ENCODE data around the gene RHEX.
A peak's percentile ranks its signal among the peaks of the same experiment; 100 is the strongest.
"Not testable (repeated sequence)": the region's sequence is repeated elsewhere in the genome, so short reads cannot be mapped to it uniquely, and the experiment has no call there.

RHEX gene, protein sequence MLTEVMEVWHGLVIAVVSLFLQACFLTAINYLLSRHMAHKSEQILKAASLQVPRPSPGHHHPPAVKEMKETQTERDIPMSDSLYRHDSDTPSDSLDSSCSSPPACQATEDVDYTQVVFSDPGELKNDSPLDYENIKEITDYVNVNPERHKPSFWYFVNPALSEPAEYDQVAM

DNA sequence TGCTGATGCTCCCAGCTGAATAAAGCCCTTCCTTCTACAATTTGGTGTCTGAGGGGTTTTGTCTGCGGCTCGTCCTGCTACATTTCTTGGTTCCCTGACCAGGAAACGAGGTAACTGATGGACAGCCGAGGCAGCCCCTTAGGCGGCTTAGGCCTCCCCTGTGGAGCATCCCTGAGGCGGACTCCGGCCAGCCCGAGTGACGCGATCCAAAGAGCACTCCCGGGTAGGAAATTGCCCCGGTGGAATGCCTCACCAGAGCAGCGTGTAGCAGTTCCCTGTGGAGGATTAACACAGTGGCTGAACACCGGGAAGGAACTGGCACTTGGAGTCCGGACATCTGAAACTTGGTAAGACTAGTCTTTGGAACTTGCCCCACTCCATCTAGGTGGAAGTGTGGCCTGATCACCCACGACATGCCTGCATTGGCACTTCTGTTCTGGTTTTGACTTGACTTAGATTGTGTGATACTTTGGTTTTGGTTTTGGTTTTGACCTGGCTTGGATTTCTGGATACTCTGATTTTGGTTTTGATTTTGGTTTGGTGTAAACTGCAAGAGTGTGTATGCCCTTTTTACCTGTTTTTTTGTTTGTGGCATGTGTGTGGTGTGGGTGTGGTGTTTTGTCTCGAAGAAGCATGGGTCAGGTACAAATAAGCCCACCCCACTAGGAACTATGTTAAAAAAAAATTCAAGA lies at the start of gene RHEX:
TSS of gene RHEX (plus strand) at position 255 of the 692 bp plus-strand sequence. CDS start 44,656 bp downstream, outside the sequence.
- DNase-seq (ENCODE audit: low spot score) = not testable (repeated sequence)

DNA sequence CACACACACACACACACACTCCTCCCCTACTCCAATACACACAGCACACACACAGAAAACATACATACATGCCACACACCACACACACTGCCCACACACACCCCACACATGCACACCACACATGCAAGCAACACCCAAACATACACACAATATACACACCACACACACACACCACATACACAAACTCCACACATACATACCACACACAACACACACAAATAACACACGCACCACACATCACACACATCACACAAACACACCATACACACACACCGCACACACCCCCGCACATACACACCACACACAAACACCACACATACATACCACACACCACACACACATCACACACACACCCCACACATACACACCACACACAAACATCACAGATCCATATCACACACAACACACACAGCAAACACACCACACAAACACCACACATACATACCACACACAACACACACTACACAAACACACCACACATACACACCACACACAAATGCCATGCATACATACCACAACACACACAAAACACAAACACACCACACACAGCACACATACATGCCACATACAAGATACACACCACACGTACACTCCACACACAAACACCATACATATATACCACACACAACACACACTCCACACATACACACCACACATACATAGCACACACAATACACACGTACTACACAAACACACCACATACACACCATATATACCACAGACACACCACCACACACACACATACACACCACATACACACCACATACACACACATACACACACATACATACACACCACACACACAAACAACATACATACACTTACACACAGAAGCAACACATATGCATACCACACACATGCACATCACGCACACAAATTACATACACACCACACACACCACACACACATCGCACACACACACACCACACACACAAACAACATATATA lies 48.8 kb upstream of the RHEX start:
- no peak for DNase-seq (ENCODE audit: low spot score)

DNA sequence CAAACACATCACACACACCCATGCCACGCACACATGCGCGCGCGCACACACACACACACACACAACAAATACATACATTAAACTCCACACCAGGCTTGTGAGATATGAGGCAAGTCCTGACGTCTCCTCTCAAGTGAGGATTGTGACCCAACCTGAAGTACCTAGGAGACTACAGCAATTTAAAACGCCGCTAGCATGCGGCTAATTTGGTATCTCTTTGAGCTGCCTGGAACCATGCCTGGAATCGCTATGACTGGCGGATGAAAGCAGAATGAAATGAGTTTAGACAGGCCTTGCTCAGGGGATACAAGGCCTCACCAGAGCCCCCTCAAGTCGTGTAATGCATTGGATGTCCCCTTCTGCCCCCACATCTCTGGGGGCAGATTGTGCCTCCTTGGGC lies 48.1 kb upstream of the RHEX start:
- DNase-seq (ENCODE audit: low spot score) = no peak

DNA sequence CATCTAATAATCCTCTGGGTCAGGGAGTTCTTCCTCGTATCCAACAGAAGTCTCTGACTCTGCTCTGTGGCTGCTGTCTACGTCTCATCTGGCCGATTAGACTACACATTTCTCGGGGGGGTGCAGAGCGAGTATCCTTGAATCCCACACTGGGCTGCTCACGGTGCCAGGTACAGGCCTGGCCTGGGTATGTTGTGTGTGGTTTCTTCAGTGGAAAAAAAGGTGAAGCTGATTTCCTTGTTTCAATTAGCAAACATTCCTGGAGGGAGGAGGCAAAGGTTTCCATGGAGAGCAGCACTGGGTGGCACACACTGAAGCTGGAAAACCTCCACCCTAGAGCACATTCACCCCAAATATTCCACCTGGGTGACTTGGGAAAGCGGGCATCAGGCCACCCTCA lies 47.7 kb upstream of the RHEX start:
- no peak for DNase-seq (ENCODE audit: low spot score)

DNA sequence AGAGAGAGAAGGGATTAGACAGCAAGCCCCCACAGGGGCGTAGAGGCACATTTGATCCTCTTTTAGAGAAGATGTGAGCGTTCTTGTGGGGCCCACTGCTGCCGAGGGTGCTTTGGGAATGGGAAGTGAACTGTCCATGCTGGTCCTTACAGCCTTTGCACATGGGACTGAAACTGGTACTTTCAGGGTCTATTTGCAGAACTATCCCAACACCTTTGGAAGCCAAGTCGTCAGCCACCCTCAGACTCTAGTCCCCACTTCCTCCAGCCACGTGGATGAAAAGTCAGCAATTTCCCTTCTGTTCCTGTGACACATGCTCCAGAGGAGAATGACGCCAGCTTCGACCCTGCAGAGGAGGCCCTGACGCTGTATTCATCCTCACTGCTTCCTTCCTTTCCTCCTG lies 47.2 kb upstream of the RHEX start:
- no peak for DNase-seq (ENCODE audit: low spot score)

DNA sequence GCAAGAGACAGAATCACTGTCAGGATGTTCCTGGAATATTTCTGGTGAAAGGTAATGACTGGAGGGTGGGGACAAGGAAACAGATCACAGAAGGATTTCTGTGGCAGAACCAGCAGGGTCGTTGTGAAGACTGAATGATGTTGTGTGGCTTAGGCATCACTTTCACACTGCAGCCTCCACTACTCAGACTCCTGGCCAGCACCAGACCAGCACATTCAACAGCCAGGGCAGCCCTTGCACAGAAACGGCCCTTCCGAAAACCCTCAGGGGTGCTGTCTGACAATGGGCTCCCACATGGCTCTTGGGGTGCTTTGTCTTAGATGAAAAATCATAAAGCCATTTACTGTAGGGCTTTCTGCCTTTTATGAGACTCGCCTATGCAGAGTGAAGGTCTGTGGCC lies 46.0 kb upstream of the RHEX start:
- DNase-seq (ENCODE audit: low spot score) = no peak

DNA sequence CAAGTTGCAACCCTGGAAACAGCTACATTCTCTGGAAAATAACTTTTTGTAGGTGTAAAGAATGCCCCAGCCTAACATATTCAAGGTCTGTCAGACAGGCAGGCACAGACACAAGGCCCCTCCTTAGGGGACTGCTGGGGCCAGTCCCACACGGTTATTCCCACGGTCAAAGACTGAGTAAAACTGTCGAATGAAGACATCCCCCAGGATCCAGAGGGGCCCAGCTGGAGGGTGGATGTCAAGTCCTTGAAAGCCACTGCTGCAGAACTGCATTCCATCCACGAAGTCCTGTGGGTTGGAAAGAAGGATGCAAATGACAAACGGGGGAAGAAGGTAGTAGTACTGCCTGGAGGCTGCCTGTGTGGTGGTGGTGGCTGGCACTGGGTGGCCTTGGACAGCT lies 42.9 kb upstream of the RHEX start:
- DNase-seq (ENCODE audit: low spot score) = no peak

DNA sequence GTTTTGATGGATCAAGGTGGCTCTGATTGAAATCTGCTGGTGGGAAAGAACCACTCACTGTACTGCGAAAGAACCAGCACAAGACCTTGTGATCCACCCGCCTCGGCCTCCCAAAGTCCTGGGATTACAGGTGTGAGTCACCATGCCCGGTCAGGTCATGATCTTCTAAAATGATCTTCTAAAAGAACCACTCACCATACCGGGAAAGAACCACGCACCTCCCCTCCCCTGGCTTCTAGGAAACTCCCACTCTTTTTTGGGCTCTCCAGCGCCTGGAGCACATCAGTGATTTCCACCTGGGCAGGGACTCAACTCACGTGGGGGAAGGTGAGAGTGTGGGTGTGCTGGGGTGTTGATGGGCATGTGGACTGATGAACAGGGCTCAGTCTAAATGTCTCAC lies 41.9 kb upstream of the RHEX start:
- DNase-seq (ENCODE audit: low spot score) = no peak

DNA sequence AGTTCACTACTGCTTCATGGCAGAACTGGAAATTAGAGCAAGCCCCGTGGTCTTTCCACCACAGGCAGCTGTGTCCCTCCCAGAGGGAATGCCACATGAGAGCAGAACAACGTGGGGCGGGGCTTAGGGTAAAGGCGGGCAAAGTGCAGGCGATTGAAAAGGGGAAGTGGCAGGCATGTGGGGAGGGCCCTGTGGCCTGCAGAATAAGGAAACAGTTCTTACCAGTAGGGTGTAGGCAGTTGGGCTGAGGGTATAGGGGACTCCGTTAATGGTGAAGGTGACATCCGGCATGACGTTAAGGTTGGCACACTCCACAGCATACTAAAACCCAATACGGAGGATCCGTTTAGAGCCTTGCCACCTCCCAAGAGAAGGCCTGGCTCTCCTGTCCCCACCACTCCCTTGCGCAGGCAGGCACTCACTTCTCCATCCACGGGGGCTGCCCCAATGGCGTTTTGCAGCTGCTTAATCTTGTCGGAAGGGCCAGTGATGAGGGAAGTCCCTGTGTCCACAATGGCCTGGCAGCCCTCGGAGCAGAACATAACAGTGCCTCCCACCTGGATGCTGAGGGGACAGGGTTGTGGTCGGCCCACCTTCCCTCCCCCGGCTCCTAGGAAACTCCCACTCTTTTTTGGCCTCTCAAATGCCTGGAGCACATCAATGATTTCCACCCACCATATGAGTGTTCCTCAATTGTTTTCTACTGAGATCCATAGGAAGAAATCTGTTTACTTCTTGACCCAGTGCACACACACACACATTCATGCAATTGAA lies 40.7 kb upstream of the RHEX start:
- no peak for DNase-seq (ENCODE audit: low spot score)

DNA sequence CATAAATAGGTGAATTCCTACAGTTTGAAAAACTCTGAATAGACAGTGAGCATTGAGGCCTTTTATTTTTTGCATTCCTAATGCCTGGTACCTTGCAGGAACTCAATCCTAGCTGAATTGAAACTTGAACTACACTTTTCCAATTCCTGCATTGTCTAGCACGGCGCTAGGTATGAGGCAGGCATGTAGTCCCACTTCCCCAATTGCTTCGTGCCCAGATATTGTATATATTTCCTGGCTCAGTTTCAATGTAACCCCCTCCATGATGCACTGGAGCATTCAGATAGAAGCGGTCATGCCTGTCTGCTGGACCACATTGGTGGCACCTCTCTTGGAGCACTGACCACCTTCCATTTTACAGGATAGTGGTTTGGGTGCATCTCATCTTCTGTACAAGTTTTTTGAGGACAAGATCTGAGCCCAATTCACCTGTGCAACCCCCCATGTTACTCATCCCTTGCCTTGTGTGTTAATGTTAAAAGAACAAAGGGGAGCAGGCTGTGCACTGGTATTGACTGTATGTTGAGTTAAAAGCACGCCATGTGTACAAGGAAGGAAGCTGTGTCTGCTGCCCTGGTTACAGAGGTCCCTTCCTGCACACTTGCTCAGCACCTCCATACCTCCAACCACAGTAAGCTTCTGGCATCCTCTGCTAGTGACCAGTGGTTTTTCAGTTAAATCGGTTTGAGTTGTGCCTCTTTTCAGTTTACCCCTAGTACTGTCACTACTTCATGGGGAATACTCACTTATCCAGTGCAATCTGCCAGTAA lies 39.8 kb upstream of the RHEX start:
- DNase-seq (ENCODE audit: low spot score) = no peak

DNA sequence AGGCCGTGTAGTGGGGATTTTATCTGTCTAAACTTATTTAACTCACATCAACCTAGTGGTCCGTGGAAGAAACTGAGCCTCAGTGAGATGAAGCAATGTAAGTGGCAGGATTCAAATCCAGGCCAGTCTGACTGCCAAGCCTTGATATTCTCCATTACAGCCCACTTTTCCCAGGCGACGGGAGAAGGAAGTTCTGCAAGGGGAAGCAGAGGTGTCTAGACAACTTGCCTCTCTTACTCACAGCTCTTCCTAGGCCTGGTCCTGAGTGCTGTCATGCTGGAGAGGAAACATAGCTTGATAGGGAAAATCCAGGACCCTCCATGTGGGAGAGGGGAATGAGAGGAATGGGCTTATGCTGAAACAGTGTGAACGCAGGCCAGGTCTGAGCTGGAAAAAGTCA lies 38.4 kb upstream of the RHEX start:
- DNase-seq (ENCODE audit: low spot score) = no peak

DNA sequence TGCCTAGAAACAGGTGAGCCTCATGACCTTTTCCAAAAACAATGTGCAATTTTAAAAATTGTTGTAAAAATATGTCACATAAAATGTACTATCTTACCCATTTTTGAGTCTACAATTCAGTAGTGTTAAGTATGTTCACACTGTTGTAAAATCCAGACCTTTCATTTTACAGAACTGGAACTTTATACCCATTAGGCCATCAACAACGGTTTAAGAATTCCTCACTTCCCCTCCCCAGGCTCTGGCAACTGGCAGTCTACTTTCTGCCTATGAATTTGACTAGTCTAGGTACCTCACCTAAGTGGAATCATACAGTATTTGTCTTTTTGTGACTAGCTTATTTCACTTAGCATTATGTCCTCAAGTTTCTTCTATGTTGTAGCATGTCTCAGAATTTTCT lies 37.9 kb upstream of the RHEX start:
- DNase-seq (ENCODE audit: low spot score) = no peak

DNA sequence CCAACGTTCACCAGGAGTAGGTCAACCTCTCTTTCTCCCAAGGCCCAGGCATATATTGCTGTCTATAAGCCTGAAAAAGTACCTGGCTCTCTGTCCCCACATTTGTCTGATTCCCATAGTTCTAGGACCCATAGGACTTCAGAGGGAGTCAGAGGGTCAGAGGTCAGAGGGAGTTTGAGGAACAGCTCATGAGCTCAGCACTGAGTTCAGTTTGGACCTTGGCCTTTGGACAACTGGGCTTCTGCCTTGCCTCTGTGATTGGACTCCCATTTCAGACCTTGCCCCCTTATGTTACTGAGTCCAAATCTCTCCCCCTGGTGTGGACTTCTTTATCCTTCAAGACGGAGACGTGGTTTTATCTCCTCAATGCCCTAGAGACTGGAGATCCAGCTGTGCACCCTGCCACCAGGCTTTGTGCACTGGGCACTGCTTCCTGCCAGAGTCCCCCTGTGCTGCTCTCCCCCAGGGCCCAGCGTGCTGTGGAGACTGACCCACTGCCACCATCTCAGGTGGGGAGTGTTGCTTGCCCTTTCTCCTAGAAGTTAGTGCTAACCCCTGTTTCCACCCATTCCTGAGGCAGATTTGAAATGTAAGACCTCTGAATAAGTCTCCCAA lies 32.5 kb upstream of the RHEX start:
- no peak for DNase-seq (ENCODE audit: low spot score)

DNA sequence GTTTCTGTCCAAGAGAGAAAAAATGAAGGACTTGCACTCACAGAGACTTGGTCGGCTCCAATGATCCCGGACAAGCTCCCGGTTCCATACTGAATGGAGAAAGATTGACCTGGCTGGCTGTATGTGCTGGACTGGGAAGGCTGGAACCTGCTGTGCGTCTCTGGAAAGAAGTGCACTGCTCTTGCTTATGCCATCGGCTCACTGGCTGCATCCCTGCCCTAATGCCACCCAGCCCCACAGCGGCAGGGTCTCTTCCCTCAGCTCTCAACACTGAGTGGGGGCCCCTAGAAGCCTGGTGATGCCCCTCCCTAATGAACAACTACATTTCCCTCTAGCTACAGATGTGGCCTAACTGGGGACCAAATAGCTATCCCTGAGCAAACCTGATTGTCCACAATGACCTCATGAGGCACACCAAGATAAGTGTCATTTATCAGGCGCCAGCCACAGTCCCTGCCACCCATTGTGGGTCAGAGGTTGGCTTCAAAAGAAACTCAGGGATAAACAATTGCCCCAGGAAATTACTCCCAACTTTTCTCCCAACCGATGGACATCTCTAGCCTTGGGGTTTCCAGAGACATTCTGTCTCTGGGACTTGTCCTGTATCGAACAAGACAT lies 31.9 kb upstream of the RHEX start:
- DNase-seq (ENCODE audit: low spot score) = no peak

DNA sequence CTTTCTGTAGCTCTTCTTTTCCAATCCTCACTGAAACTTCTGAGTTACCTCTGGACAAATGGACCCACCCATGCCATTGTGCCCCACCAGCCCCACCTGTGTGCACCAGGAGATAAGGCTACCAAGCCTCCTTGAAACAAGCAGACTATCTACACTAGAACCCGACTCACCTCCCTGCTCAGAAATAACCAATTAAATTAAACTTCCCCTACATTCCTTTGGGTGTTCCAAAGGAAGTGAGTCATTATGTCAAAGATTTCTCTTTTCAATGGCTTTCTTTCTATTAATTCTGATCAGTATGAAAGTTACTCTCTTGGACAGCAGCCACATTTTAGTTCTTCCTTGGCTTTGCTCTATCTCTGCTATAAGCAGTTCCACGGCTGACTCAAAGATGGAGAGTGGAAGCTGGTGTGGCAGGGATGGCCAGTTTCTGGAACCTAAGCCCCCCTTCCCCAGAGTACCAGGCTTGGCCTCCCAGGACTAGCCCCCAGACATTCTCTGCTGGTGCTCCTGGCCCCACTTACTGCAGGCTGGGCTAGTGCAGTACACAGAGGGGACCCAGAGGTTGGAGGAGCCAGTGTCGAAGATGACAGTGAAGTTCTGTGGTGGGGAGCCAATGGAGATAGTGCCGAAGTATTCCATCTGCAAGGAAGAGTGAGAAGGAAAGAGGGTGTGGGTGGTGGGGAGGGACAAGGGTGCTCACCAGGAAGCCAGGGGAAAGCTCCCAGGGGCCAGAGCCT lies 31.2 kb upstream of the RHEX start:
- DNase-seq (ENCODE audit: low spot score) = peak; percentile 3

DNA sequence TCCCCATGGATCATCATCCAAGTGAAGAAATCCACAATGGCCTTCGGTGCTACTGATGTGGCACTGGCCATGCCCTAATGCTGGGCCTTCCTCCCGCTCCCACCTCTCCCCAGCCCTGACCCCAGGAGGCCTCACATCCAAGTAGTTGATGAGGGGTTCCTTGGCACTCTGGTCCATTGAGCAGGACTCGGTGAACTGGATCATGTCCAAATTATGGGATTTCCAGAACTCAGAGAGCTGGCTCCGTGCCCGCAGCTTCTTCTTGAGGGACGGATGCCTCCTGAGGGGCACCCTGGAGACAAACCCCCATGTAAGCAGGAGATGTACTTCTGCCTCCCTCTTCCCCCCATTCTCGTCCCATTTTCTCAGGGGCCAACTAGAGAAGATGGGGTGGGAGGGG lies 30.2 kb upstream of the RHEX start:
- no peak for DNase-seq (ENCODE audit: low spot score)

DNA sequence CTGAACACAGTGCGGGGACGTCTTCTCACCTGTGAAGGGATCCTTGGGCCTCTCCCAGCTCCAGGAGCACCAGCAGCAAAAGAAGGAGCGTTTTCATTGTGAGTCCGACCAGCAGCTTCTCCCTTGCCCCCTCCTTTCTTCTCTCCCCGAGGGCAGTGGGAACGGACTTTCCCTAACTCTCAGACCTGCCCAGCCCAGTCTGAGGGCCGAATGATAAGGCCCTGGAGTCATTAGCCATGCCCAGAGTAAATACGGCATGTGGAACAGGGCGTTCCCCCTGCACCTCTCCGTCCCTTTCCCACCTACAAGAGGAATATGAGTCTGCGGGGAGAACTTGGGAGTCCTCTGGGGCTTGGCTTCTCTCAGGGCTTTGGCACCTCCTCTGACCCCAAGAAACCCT lies 29.3 kb upstream of the RHEX start, which contains the start of gene CTSE:
TSS of gene CTSE (minus strand) at position 201 of the 400 bp plus-strand sequence. CDS start at position 97, 104 bp downstream.
- DNase-seq (ENCODE audit: low spot score) = no peak

DNA sequence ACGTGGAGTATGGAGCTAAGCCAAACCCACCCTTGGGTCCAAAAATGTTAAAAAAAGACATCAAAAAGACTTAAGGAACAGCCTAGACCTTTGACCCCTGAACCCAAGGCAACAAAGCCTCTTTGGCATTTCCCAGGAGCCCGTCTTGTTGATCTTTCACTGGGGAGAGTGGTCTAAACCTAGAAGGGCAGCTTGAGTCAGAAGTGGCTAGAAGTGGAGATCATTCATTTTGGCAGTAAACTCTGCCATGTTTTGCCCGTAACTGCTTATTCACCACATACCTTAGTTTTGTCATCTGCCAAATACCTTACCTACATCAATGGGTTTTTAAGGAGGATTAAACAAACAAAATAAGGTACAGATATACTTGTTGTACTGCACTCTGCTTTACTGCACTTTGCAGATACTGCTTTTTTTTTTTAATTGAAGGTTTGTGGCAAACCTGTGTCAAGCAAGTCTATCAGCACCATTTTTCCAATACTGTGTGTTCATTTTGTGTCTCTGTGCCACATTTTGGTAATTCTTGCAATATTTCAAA lies 27.6 kb upstream of the RHEX start:
- DNase-seq (ENCODE audit: low spot score) = no peak

DNA sequence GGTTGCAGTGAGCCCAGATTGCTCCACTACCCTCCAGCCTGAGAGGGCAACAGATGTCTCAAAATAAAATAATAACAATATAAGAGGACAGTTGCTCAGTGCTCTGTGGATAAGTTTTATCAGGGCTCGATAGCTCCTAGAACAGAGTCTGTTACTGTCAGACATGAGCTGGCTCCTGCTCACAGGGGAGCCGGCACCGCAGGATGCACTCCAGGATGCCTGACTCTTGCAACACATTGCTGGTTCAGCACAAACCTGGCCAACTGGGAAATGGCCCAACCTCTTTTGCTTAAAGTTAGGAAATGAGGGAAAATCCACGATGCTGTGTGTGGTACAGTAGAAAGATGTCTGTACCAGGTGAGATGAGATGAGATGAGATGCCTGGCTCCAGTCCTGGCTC lies 23.5 kb upstream of the RHEX start:
- DNase-seq (ENCODE audit: low spot score) = no peak

Data from RKO (cell line).